ENCODE data around the gene ATP6AP2.
A peak's percentile ranks its signal among the peaks of the same experiment; 100 is the strongest.

The ATP6AP2 gene

DNA sequence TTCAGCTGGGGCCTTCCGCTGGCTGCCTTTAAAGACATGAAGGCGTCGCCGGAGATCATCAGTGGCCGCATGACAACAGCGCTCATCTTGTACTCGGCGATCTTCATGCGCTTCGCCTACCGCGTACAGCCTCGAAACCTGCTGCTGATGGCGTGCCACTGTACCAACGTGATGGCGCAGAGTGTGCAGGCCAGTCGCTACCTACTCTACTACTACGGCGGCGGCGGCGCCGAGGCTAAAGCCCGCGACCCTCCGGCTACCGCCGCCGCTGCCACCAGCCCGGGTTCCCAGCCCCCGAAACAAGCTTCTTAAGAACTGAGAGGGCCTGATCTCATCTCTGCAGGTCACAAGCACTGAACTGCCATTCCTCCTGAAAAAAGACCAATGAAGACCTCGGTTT, 42.9 kb downstream of the ATP6AP2 start:
- TF ChIP-seq, protein P1, sequence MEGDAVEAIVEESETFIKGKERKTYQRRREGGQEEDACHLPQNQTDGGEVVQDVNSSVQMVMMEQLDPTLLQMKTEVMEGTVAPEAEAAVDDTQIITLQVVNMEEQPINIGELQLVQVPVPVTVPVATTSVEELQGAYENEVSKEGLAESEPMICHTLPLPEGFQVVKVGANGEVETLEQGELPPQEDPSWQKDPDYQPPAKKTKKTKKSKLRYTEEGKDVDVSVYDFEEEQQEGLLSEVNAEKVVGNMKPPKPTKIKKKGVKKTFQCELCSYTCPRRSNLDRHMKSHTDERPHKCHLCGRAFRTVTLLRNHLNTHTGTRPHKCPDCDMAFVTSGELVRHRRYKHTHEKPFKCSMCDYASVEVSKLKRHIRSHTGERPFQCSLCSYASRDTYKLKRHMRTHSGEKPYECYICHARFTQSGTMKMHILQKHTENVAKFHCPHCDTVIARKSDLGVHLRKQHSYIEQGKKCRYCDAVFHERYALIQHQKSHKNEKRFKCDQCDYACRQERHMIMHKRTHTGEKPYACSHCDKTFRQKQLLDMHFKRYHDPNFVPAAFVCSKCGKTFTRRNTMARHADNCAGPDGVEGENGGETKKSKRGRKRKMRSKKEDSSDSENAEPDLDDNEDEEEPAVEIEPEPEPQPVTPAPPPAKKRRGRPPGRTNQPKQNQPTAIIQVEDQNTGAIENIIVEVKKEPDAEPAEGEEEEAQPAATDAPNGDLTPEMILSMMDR (IDR thresholded peaks at IDR 0.05; ENCODE audit: insufficient read depth, low read depth, low read length, missing control alignments): no peak
- no peak for DNase-seq (ENCODE audit: low read depth)
- H3K4me3 ChIP-seq (ENCODE audit: low read length): no peak overlapping the region

DNA sequence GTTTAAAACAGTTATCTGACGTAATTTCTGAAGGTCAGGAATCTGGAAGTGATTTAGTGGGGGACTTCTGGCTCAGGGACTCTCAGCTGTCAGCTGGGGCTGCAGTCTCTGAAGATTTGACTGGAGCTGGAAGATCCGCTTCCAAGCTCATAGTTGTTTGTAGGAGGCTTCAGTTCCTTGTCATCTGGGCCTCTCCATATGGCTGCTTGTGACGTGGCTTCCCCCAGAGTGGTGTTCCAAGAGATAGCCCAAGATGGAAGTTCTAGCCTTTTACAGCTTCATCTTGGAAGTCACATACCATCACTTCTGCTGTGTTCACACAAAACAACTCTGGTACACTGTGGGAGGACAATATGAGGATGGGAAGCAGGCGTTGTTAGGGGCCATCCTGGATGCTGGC, 44.5 kb downstream of the ATP6AP2 start:
- H3K4me3 ChIP-seq (ENCODE audit: low read length): no peak overlapping the region
- DNase-seq (ENCODE audit: low read depth): no peak
- TF ChIP-seq, protein P1 (IDR thresholded peaks at IDR 0.05; ENCODE audit: insufficient read depth, low read depth, low read length, missing control alignments): no peak

DNA sequence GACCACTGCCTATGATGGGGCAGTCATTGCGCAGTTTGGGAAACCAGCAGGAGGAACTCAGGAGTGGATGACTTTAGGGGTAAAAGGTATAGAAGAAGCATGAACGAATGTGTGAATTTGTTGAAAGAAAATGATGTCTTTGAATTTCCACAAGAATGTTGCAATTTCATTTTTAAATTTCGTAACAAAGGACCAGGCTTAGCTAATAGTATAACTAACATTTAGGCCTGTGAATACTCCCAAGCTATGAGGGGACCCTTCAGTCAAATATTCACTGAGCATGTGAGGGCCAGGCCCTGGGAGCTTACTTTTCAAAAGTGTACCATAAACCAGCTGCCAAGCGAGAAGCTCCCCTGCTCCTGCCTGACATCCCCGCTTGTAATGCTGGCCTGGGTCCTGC, 47.7 kb downstream of the ATP6AP2 start:
- H3K4me3 ChIP-seq (ENCODE audit: low read length): no peak overlapping the region
- no peak for DNase-seq (ENCODE audit: low read depth)
- TF ChIP-seq, protein P1 (IDR thresholded peaks at IDR 0.05; ENCODE audit: insufficient read depth, low read depth, low read length, missing control alignments): no peak

DNA sequence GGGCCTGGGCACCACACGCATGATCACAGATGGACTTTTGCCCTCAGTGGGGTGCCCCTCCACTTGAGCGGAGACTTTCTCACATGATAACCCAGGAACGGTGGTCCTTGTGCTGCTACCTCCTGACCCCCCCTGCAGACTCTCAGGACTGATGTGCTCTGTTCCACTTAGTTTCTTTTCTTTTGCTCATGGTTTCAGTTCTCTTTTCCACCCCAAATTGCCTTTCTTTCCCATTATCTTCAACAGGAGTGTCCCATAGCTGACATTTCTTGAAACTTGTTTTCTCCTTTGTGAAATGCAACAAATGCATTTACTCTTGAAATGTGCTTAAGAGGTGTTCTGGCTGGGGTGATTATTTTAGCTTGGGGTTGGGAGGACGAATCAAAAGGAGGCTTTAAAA, 51.4 kb downstream of the ATP6AP2 start:
- no peak for DNase-seq (ENCODE audit: low read depth)
- TF ChIP-seq, protein P1 (IDR thresholded peaks at IDR 0.05; ENCODE audit: insufficient read depth, low read depth, low read length, missing control alignments): no peak
- no peak overlapping the region for H3K4me3 ChIP-seq (ENCODE audit: low read length)

DNA sequence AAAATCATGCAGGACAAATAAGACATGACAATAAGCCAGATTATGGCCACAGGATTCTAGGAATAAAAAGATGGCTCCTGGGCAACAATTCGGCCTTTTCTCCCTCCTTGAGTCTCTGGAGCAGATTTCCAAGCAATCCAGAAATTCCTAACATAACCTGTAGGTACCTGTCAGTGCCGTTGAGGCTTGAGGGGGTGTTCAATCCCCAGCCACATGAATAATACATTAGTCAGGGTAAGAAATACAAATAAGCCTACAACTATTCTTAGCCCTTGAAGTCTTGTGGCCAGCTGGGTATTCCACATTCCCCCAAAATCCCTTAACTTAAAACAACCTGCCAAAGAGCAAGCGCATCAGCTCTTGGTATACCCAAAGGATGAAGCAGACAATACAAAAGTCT, 56.9 kb downstream of the ATP6AP2 start:
- TF ChIP-seq, protein P1 (IDR thresholded peaks at IDR 0.05; ENCODE audit: insufficient read depth, low read depth, low read length, missing control alignments): no peak

DNA sequence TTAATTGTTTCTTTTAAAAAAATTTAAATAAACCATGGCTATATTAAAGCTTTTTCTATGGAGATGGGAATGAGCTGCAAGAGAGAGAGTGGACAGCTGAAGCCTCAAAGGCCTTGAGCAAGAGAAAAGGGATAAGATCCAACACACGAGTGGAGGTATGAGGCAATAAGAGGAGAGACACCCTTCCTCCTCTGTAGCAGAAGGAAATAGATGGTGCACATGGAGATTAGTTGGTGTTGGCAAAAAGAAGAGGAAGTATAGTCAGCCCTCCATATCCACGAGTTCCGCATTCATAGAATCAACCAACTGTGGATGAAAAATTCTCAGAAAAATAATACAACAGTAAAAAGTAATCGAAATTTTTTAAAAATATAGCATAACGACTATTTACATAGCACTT, 63.4 kb downstream of the ATP6AP2 start:
- no peak overlapping the region for H3K4me3 ChIP-seq (ENCODE audit: low read length)
- no peak for DNase-seq (ENCODE audit: low read depth)
- TF ChIP-seq, protein P1 (IDR thresholded peaks at IDR 0.05; ENCODE audit: insufficient read depth, low read depth, low read length, missing control alignments): no peak

More for the DNA sequence above, 56.9 kb downstream of the ATP6AP2 start:
- no peak overlapping the region for H3K4me3 ChIP-seq (ENCODE audit: low read length)
- DNase-seq (ENCODE audit: low read depth): peak; percentile 65

- peak; percentile 29 for DNase-seq (ENCODE audit: low read depth)
- H3K4me3 ChIP-seq (ENCODE audit: low read length): peak overlapping the region; percentile 11
- TF ChIP-seq, protein P1 (IDR thresholded peaks at IDR 0.05; ENCODE audit: insufficient read depth, low read depth, low read length, missing control alignments): no peak
These were observed 64.1 kb downstream of the ATP6AP2 start for GRCh38 chrX:40644821-40645358.

All from epithelial cell of esophagus (primary cell).